Colonic mucosa (tissue), 4 donors: ENCODE data around the gene IL25. TPM values are rescaled to one million over a fixed set of nuclear protein-coding genes. Genes with fewer than 3 reads are reported as not detected.

Source experiments
- DNase-seq: peaks from one replicate; pipeline ENCODE4 v3.0.0-alpha.2; 2020
- H3K27ac ChIP-seq: fragments of 200-600 bp; one replicate; pipeline ENCODE4 v1.8.0; 2021
- H3K27me3 ChIP-seq: fragments of 200-600 bp; one replicate; pipeline ENCODE4 v1.8.0; 2021
- H3K36me3 ChIP-seq: fragments of 200-600 bp; one replicate; pipeline ENCODE4 v1.8.0; 2021
- H3K4me1 ChIP-seq: fragments of 200-600 bp; one replicate; pipeline ENCODE4 v1.8.0; 2021; ENCODE audit warnings: mild to moderate bottlenecking
- H3K4me3 ChIP-seq: fragments of 200-600 bp; one replicate; pipeline ENCODE4 v1.8.0; 2021
- H3K9ac ChIP-seq, 2 donors: one replicate each; pipeline ENCODE4 v1.7.0; 2013; ENCODE audit warnings: control low read depth in 2 of 2, low read depth in 2 of 2, low read length in 2 of 2
- H3K9me3 ChIP-seq: fragments of 200-600 bp; one replicate; pipeline ENCODE4 v1.8.0; 2021
- CTCF ChIP-seq: fragments of 200-600 bp; IDR thresholded peaks from one replicate; pipeline ENCODE4 v1.8.0; 2022; ENCODE audit warnings: antibody characterized with exemption, mild to moderate bottlenecking
- intact Hi-C: fragments of 100-400 bp; cut with DNase I; formaldehyde crosslinking; loops from one replicate; pipeline ENCODE4 v1.14.1; 2022
- total RNA-seq, 2 donors: library from RNA; stranded (reverse); fragmentation: NEBNext Ultra II Directional in 1 of 2; extraction: Animal tissue kit (Norgen Biotek cat#: 25700) in 1 of 2; gene quantifications; one replicate each; pipeline ENCODE4 v1.2.1, GENCODE V29; 2021
- donor health status: healthy.
- donor health status: DM: no; HTN: no; CAD: no.
- donor health status: DM: no; HTN: no; CAD: no.

IL25 gene
- total RNA-seq, 2 donors from 2014 or later, result not detected

GRCh38 chr14:23355871-23356435 is 16.7 kb upstream of the IL25 start:
- Histone ChIP-seq H3K27ac (no peak overlapping the region), H3K4me1 (peaks cover 7% of the 10 kb centered on the region), H3K27me3 (peaks cover 26% of the 10 kb centered on the region), H3K9ac (no peak overlapping the region), H3K9me3 (no peaks in the 10 kb centered on the region), H3K4me3 (no peak overlapping the region), H3K36me3 (no peaks in the 10 kb centered on the region)
- DNase-seq, result no peak
- no peak for TF ChIP-seq CTCF
- intact Hi-C loops, result no loop called here

GRCh38 chr14:23356662-23357061 is 15.9 kb upstream of the IL25 start:
- H3K4me3 ChIP-seq, result no peak overlapping the region
- peaks cover 19% of the 10 kb centered on the region for H3K27me3 ChIP-seq
- no peaks in the 10 kb centered on the region for H3K9me3 ChIP-seq
- H3K36me3 ChIP-seq, result no peaks in the 10 kb centered on the region
- intact Hi-C loops, result no loop called here
- H3K27ac ChIP-seq, result no peak overlapping the region
- H3K9ac ChIP-seq, result no peak overlapping the region
- no peak for DNase-seq
- peaks cover 5% of the 10 kb centered on the region for H3K4me1 ChIP-seq
- TF ChIP-seq CTCF, result no peak

DNA sequence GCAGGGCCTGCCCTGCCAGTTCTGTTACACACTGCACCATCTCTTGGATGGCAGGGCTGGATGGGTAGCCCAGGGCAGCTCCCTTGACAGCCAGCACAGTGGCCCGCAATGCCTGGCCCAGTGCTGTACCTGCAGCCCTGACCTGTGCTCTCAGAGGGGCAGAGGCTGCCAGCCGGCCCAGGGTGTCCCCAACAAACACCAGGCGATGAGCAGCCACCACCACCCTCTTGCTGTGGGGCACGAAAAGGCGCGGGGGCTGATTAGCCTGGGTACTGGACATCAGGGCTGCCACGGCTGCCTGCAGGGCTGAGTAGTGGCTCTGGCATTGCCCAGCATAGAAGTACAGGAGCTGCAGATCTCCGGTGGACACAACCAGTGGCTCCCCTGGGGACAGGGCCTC is 15.3 kb upstream of the IL25 start:
- DNase-seq, result no peak
- intact Hi-C loops, result no loop called here
- no peak for TF ChIP-seq CTCF
- H3K36me3 ChIP-seq, result no peaks in the 10 kb centered on the region
- H3K27ac ChIP-seq, result no peak overlapping the region
- H3K27me3 ChIP-seq, result peaks cover 13% of the 10 kb centered on the region
- no peak overlapping the region for H3K9ac ChIP-seq
- H3K4me3 ChIP-seq, result no peak overlapping the region
- H3K9me3 ChIP-seq, result no peaks in the 10 kb centered on the region
- H3K4me1 ChIP-seq, result peaks cover under 1% of the 10 kb centered on the region

- Histone ChIP-seq H3K27ac (no peak overlapping the region), H3K4me1 (no peaks in the 10 kb centered on the region), H3K9me3 (no peaks in the 10 kb centered on the region), H3K4me3 (no peak overlapping the region), H3K36me3 (no peaks in the 10 kb centered on the region), H3K27me3 (peaks cover 6% of the 10 kb centered on the region), H3K9ac (no peak overlapping the region)
- DNase-seq, result no peak
- intact Hi-C loops, result no loop called here
- no peak for TF ChIP-seq CTCF
These were observed 14.6 kb upstream of the IL25 start for GRCh38 chr14:23358042-23358441.

DNA sequence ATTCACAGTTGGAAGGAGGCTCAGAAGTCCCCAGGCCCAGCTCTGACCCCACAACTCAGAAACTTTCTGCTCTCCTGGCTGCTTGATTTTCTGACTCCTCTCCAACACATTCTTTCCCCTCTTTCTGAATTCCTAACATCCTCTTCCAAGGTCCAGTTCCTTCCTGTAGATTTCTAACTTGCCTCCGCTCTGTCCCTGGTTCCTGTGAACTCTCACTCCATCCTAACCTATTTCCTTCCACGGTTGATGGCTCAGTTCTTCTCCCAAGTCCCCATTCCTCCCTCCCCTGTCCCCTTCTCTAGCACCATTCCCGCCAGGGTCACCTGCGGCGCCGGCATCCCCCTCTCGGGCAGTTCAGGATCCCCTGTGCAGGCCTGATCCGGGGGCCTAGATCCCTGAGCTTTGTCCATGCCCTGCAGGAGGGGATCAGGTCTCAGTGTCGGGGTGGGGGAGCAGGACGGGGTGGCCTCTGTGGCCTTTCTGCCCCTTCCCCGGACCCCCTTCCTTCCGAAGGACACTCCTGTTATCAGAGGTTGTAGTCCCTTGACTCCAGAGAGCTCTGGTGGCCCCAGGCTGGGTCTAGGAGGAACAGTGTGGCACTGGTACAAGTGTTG is 13.9 kb upstream of the IL25 start:
- no peak overlapping the region for H3K4me3 ChIP-seq
- no peak overlapping the region for H3K27ac ChIP-seq
- H3K36me3 ChIP-seq, result no peaks in the 10 kb centered on the region
- no peak for TF ChIP-seq CTCF
- no peaks in the 10 kb centered on the region for H3K4me1 ChIP-seq
- no peaks in the 10 kb centered on the region for H3K27me3 ChIP-seq
- no peaks in the 10 kb centered on the region for H3K9me3 ChIP-seq
- H3K9ac ChIP-seq, result no peak overlapping the region
- intact Hi-C loops, result no loop called here
- no peak for DNase-seq
